ENCODE measurements around the gene EMILIN3.

EMILIN3 gene

GRCh38 chr20:41359541-41360011, 7.0 kb downstream of the EMILIN3 start:
- TF ChIP-seq EZH2phosphoT487 (conservative IDR thresholded peaks at IDR 0.05; ENCODE audit: low read length) (no peak), CTCF (IDR thresholded peaks at IDR 0.05; ENCODE audit: insufficient read depth, low read length, poor library complexity, severe bottlenecking) (no peak)
- H3K9me2 ChIP-seq (replicated peaks; ENCODE audit: insufficient read depth, low read length): no peaks in the 10 kb centered on the region
- H4K20me1 ChIP-seq (ENCODE audit: low read depth, low read length): no peaks in the 10 kb centered on the region
- no peaks in the 10 kb centered on the region for H3K27me3 ChIP-seq (ENCODE audit: low read length)
- H3K9me3 ChIP-seq (ENCODE audit: insufficient read depth, low read length): no peaks in the 10 kb centered on the region
- H3K36me3 ChIP-seq (ENCODE audit: low read length): no peaks in the 10 kb centered on the region
- no peaks in the 10 kb centered on the region for H3F3A ChIP-seq (ENCODE audit: insufficient read depth)
- no peak overlapping the region for H3K9ac ChIP-seq (ENCODE audit: low read length)
- no peaks in the 10 kb centered on the region for H3K79me2 ChIP-seq (ENCODE audit: insufficient read depth, low read length)
- no peak overlapping the region for H3K4me2 ChIP-seq (ENCODE audit: low read depth, low read length, poor library complexity, severe bottlenecking)
- H3K4me3 ChIP-seq (ENCODE audit: insufficient read depth, low read length, poor library complexity, severe bottlenecking): no peak overlapping the region
- H2AFZ ChIP-seq (ENCODE audit: low read depth, low read length, severe bottlenecking): no peak overlapping the region
- H3K27ac ChIP-seq (ENCODE audit: low read depth, low read length): no peak overlapping the region

GRCh38 chr20:41358717-41359116, 7.9 kb downstream of the EMILIN3 start:
- TF ChIP-seq EZH2phosphoT487 (conservative IDR thresholded peaks at IDR 0.05; ENCODE audit: low read length) (no peak), CTCF (IDR thresholded peaks at IDR 0.05; ENCODE audit: insufficient read depth, low read length, poor library complexity, severe bottlenecking) (no peak)
- no peak overlapping the region for H3K4me3 ChIP-seq (ENCODE audit: insufficient read depth, low read length, poor library complexity, severe bottlenecking)
- no peak overlapping the region for H3K9ac ChIP-seq (ENCODE audit: low read length)
- no peaks in the 10 kb centered on the region for H3F3A ChIP-seq (ENCODE audit: insufficient read depth)
- no peaks in the 10 kb centered on the region for H3K9me2 ChIP-seq (replicated peaks; ENCODE audit: insufficient read depth, low read length)
- no peaks in the 10 kb centered on the region for H3K9me3 ChIP-seq (ENCODE audit: insufficient read depth, low read length)
- H3K27ac ChIP-seq (ENCODE audit: low read depth, low read length): no peak overlapping the region
- no peaks in the 10 kb centered on the region for H3K79me2 ChIP-seq (ENCODE audit: insufficient read depth, low read length)
- H4K20me1 ChIP-seq (ENCODE audit: low read depth, low read length): no peaks in the 10 kb centered on the region
- H3K36me3 ChIP-seq (ENCODE audit: low read length): no peaks in the 10 kb centered on the region
- H2AFZ ChIP-seq (ENCODE audit: low read depth, low read length, severe bottlenecking): no peak overlapping the region
- no peaks in the 10 kb centered on the region for H3K27me3 ChIP-seq (ENCODE audit: low read length)
- no peak overlapping the region for H3K4me2 ChIP-seq (ENCODE audit: low read depth, low read length, poor library complexity, severe bottlenecking)

- H3K27ac ChIP-seq (ENCODE audit: low read depth, low read length): no peak overlapping the region
- H3K27me3 ChIP-seq (ENCODE audit: low read length): no peaks in the 10 kb centered on the region
- no peaks in the 10 kb centered on the region for H3F3A ChIP-seq (ENCODE audit: insufficient read depth)
- TF ChIP-seq EZH2phosphoT487 (conservative IDR thresholded peaks at IDR 0.05; ENCODE audit: low read length) (no peak), CTCF (IDR thresholded peaks at IDR 0.05; ENCODE audit: insufficient read depth, low read length, poor library complexity, severe bottlenecking) (no peak)
- no peaks in the 10 kb centered on the region for H3K79me2 ChIP-seq (ENCODE audit: insufficient read depth, low read length)
- H3K9me2 ChIP-seq (replicated peaks; ENCODE audit: insufficient read depth, low read length): no peaks in the 10 kb centered on the region
- no peak overlapping the region for H3K4me3 ChIP-seq (ENCODE audit: insufficient read depth, low read length, poor library complexity, severe bottlenecking)
- H3K9ac ChIP-seq (ENCODE audit: low read length): no peak overlapping the region
- H3K4me2 ChIP-seq (ENCODE audit: low read depth, low read length, poor library complexity, severe bottlenecking): no peak overlapping the region
- no peaks in the 10 kb centered on the region for H4K20me1 ChIP-seq (ENCODE audit: low read depth, low read length)
- H3K36me3 ChIP-seq (ENCODE audit: low read length): no peaks in the 10 kb centered on the region
- no peak overlapping the region for H2AFZ ChIP-seq (ENCODE audit: low read depth, low read length, severe bottlenecking)
- H3K9me3 ChIP-seq (ENCODE audit: insufficient read depth, low read length): no peaks in the 10 kb centered on the region
These were observed 8.4 kb downstream of the EMILIN3 start for GRCh38 chr20:41358230-41358629.

All from SU-DHL-6 (cell line).